Stimulated activated CD8-positive, alpha-beta memory T cell treated with anti-CD3 and anti-CD28 coated beads, Interleukin-12 subunit alpha, Interleukin-12 subunit beta, amount 100 ng/mL, for 24 hours (primary cell): ENCODE results near the gene THBS2.
"Not testable (repeated sequence)": the region's sequence is repeated elsewhere in the genome, so short reads cannot be mapped to it uniquely, and the experiment has no call there.

Source experiments
- DNase-seq: peaks from one replicate; pipeline ENCODE4 v3.0.0-alpha.2; 2020; ENCODE audit errors: extremely low read depth

Gene THBS2

DNA sequence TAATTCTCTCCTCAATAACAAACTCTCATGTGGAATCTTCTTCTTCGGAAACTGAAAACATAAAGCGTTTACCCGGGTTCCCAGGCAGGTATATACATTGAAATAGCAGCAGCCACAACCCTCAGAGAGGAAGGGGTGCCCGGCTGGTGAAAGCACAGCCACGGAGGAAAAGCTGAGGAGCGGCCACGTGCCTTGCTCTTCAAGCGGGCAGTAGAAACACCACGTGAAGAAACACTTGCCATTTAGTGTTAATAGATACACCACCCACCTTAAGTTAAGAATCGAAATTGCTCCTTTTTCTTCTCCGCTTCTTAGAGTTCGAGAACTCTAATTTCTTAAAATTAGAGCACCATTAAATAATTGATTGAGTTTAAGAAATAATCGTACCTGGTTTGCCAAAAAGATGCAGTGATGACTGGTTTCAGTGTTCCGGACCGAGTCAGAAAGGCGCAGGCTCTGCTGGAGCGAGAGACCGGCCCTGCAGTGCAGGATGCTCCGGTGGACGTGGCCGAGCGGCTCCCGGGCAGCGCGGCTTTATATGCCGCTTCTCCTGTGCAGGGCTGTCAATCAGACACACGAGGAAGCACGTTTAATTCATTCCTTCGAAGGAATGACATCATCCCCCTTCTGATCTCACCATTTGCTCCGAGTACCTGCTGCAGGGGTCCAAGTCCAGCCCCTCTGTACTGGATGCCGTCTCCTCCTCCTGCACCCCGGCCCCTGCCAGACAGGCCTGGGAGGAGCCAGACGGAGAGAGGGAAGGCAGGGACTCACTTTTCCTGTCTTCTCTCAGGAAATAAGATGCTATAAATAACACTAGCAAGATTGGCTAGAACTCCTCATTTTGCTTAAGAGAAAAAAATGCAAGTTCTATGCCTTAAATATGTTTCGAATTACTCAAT lies at the start of gene THBS2:
THBS2 (minus strand) TSS at position 510 of the 902 bp plus-strand sequence. CDS start 3,062 bp downstream, outside the sequence.
- no peak for DNase-seq

GRCh38 chr6:169302716-169303115 lies 49.1 kb upstream of the THBS2 start:
- no peak for DNase-seq

DNA sequence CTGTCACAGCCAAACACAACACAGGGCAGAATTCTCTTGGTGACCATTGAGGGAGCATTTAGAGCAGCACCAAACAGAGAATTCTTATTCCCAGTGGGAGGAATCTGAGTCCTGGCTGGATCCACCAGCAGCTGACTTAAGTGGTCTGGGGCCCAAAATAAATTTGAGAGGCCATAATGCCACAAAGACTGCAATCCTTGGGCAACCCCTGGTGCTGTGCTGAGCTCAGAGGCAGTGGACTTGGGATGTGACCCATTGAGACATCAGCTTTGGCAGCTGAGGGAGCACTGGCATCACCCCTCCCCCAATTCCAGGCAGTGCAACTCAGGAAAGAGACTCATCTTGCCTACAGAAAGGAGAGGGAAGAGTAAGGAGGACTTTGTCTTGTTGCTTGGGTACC lies 48.6 kb upstream of the THBS2 start:
- no peak for DNase-seq

DNA sequence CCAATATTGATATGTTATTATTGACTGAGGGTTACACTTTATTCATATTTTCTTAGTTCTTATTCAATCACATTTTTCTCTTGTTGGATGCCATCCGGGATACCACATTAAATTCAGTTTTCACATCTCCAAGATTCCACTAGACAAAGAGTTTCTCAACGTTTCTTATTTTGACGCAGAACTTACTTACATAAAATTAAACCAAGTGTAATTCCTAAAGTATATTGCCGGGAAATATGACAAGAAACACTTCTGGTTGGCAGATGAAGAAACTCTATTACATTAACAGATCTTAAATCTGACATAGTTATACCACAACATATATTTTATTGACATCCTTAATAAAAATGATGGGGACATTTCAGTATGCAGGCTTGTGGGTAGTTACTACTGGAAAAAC lies 47.3 kb upstream of the THBS2 start:
- DNase-seq: no peak

DNA sequence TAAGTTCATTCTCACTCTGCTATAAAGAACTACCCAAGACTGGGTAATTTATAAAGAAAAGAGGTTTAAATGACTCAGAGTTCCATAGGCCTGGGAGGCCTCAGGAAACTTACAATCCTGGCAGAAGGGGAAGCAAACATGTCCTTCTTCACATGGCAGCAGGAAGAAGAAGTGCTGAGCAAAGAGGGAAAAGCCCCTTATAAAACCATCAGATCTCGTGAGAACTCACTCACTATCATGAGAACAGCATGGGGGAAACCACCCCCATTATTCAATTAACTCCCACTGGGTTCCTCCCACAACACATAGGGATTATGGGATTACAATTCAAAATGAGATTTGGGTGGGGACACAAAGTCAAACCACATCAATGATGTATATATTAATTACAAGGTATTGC lies 45.0 kb upstream of the THBS2 start:
- not testable (repeated sequence) for DNase-seq

- DNase-seq: no peak
Observed at GRCh38 chr6:169296622-169297021, 43.0 kb upstream of the THBS2 start.

DNA sequence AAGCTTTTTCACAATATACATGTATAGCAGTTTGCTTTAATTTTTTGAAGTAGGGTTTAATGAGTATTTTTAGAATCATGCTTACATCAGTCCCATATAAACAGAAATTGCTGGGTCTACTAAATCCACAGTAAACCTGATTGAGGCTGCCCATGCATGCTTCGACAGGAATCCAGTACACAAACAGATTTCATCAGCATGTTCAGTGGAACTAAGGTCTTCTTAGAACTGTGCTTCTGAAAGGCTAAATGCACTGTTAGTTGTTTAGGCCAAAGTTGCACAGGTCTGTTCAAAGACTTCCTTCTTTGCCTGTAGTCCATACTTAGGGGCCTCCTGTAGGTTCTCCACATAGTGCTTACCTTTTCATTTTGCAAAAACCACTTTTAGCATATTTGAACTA lies 42.5 kb upstream of the THBS2 start:
- no peak for DNase-seq

GRCh38 chr6:169293196-169293595 lies 39.5 kb upstream of the THBS2 start:
- no peak for DNase-seq

GRCh38 chr6:169292338-169293124 lies 38.9 kb upstream of the THBS2 start:
- DNase-seq: no peak

- no peak for DNase-seq
Observed at GRCh38 chr6:169291646-169292337, 38.1 kb upstream of the THBS2 start.

DNA sequence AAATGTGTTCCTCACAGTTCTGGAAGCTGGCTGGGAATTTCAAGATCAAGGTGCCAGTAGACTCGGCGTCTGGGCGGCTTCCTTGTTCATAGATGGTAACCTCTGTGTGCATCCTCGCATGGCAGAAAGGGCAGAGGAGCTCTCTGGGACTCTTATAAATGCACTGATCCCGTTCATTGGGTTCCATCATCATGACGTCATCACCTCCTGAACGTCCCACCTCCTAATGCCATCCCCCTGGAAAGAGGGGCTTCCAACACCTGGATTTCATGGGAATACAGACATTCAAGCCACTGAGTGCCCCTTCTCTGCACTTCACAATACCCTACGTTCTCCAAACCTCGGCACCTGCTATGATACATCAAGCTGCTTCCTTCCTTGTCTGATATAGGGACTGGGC lies 37.5 kb upstream of the THBS2 start:
- no peak for DNase-seq

DNA sequence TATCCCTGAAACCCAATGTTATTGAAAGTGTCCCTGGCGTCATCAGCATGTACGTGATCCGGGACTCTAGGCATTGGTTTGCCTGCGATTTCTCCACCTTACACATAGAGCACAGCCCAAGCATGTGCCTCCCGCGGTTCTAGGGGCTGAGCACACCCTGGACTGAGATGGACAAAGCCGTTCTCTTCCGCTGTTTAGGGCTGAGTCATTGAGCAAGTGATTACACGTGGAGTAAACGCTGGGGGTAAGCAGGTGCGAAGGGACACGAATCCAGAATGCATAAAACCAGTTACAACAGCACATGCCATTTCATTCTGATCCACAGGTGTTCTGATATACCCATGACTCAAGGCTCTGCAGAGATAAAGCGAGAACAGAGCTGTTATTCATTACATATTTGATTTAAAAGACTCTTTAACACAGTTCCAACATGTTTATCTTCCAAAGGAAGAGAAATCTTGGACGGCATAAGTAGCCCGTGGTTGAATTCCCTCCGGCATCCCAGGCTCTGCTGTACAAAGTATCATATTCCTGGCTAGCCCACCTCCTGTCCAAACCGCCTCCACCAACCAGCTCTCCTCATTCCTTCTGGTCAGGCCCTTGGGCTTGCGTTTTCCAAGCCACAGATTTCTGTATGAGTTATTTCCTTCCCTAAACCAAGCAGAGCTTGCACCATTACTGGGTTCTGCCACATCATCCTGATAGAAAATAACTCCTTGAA lies 36.1 kb upstream of the THBS2 start:
- DNase-seq: no peak

DNA sequence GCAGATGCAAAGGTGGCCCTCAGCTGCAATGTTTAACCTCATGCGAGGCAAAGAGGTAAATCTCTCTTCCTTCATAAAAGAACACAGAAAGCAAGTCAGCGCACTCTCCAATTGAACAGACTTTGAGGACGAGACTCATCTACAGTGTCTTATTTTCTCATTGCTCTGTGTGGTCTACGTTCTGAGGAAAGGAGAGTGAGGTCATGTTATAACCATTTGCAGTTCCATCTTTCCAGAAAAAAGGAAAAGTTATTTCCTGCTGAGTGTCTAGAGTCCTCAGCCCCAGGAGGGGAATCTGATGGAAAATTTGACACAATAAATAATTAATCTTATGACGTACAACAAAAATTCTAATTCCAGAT lies 35.6 kb upstream of the THBS2 start:
- no peak for DNase-seq

GRCh38 chr6:169288591-169288990 lies 34.9 kb upstream of the THBS2 start:
- DNase-seq: no peak

GRCh38 chr6:169287675-169288074 lies 34.0 kb upstream of the THBS2 start:
- DNase-seq: no peak

DNA sequence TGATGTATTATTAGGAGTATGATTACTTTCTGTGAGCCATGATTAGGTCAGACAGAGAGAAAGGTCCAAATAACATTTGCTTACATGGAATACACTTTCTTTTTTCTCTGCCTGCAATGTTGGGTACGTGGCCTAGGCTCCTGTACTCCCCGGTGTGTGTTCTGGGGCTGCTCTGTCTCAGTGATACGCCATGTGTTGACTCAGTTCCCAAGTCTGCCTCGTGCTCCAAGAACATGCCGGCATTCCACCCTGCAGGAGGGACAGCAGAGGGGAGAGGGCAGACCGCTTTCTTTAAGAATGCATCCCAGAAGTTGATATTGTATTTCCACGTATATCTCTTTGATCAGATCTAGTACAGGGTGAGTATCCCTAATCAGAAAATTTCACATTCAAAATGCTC lies 33.3 kb upstream of the THBS2 start:
- DNase-seq: no peak

- DNase-seq: no peak
Observed at GRCh38 chr6:169285165-169285564, 31.5 kb upstream of the THBS2 start.

GRCh38 chr6:169283924-169284323 lies 30.3 kb upstream of the THBS2 start:
- no peak for DNase-seq

- no peak for DNase-seq
Observed at GRCh38 chr6:169282043-169282442, 28.4 kb upstream of the THBS2 start.

GRCh38 chr6:169277619-169278018 lies 24.0 kb upstream of the THBS2 start:
- DNase-seq: no peak

DNA sequence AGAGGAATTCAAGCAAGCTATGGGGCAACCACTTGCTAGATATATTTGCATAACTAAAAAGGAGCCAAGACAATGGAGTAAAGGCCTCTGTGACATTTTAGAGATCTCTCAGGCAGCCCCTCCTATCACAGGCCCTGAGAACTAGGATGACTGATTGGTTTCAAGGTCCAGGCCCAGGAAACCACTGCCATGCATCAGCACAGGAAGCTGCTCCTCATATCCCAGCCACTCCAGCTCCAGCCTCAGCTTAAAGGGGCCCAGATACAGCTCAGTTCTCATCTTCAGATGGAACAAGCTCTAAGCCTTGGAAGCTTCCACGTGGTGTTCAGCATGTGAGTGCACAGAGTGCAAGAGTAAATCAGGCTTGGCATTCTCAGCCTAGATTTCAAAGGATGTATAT lies 21.1 kb upstream of the THBS2 start:
- DNase-seq: no peak

- DNase-seq: no peak
Observed at GRCh38 chr6:169273511-169273910, 19.9 kb upstream of the THBS2 start.
